Measurements from ENCODE around the gene SOX5. TPM values are rescaled to one million over a fixed set of nuclear protein-coding genes. Genes with fewer than 3 reads are reported as not detected.

The SOX5 gene
- total and polyA plus RNA-seq, 9 of the 15 experiments (the other 6 are each of a cell fraction or from before 2014, with no cell fraction given): 8.3 to 16.5 (median 11.9) TPM

- 25% methylated on average over 3 of the region's 3 CpGs for WGBS (ENCODE audit: insufficient coverage, low coverage, missing lambda C conversion rate)
- Histone ChIP-seq H3K9me1 (ENCODE audit: control insufficient read depth, insufficient read depth, low read length) (no peaks in the 10 kb centered on the region), H3K36me3 (ENCODE audit: control insufficient read depth, insufficient read depth, low read length) (no peaks in the 10 kb centered on the region; the same call in 2 of the 3 replicates), H2AFZ (ENCODE audit: low read depth, low read length) (no peak overlapping the region), H3K9me3 (replicated peaks; ENCODE audit: control insufficient read depth, insufficient read depth, low read depth, low read length) (no peaks in the 10 kb centered on the region), H3K4me3 (no peak overlapping the region), H3K27me3 (ENCODE audit: control insufficient read depth in 2 of 2, insufficient read depth in 2 of 2, low read length in 2 of 2) (no peaks in the 10 kb centered on the region), H3K9ac (ENCODE audit: insufficient read depth in 1 of 2, low read depth in 2 of 2, low read length in 2 of 2) (no peak overlapping the region), H3K79me2 (ENCODE audit: control insufficient read depth, insufficient read depth, low read length) (no peaks in the 10 kb centered on the region), H3K4me2 (ENCODE audit: insufficient read depth, low read length) (no peak overlapping the region), H3K4me1 (replicated peaks in 1 of 2; ENCODE audit: control insufficient read depth in 2 of 2, insufficient read depth in 2 of 2, low read length in 2 of 2) (peaks cover 0 to 5% of the 10 kb centered on the region in 2 experiments; a peak in 1 of 5 replicates), H3K27ac (ENCODE audit: extremely low read depth, low read depth, low read length) (no peak overlapping the region), H4K20me1 (replicated peaks; ENCODE audit: control insufficient read depth, insufficient read depth, low read length) (no peaks in the 10 kb centered on the region)
- ChIA-PET POLR2A (no interaction called here), CTCF (ENCODE audit: low intra/inter-chr PET ratio) (no interaction called here)
- no peak for ATAC-seq
- in situ Hi-C loops (cut with MboI): no loop called here
- intact Hi-C loops (cut with micrococcal nuclease): no loop called here
- no peak for DNase-seq (ENCODE audit: extremely low read depth in 1 of 4, low spot score in 3 of 4)
- FAIRE-seq: no peak
- no TSS peak for BruUV-seq (replicated peaks)
- TF ChIP-seq RHOXF2B (CRISPR knock-in tag; conservative IDR thresholded peaks at IDR 0.05) (no peak), E2F3 (CRISPR knock-in tag; IDR thresholded peaks at IDR 0.05) (no peak), SNRNP70 (optimal IDR thresholded peaks at IDR 0.05; ENCODE audit: low read depth, low read length) (no peak), ZNF280B (CRISPR knock-in tag; IDR thresholded peaks at IDR 0.05) (no peak), ZC3H4 (CRISPR knock-in tag; IDR thresholded peaks at IDR 0.05; ENCODE audit: borderline replicate concordance) (no peak), TOE1 (IDR thresholded peaks at IDR 0.05; ENCODE audit: borderline replicate concordance) (no peak), TOE1 (CRISPR knock-in tag; IDR thresholded peaks at IDR 0.05; ENCODE audit: borderline replicate concordance, low read depth) (no peak), SREBF1 (IDR thresholded peaks at IDR 0.05; ENCODE audit: borderline replicate concordance, low read depth, low read length) (no peak), ATF2 (CRISPR knock-in tag; IDR thresholded peaks at IDR 0.05) (no peak), STAT6 (CRISPR knock-in tag; IDR thresholded peaks at IDR 0.05) (no peak), GTF2E2 (tag; IDR thresholded peaks at IDR 0.05) (no peak), MTF1 (CRISPR knock-in tag; IDR thresholded peaks at IDR 0.05; ENCODE audit: borderline replicate concordance) (no peak), KLF16 (IDR thresholded peaks at IDR 0.05) (no peak), HSF4 (CRISPR knock-in tag; IDR thresholded peaks at IDR 0.05; ENCODE audit: borderline replicate concordance) (no peak), HBP1 (CRISPR knock-in tag; IDR thresholded peaks at IDR 0.05) (no peak), NONO (IDR thresholded peaks at IDR 0.05; ENCODE audit: low read depth in 2 of 2, low read length in 1 of 2) (no peak)
Measured at GRCh38 chr12:23952071-23952470, 2.6 kb upstream of the SOX5 start.
